Measurements from ENCODE around the gene GALNT17.

The GALNT17 gene

DNA sequence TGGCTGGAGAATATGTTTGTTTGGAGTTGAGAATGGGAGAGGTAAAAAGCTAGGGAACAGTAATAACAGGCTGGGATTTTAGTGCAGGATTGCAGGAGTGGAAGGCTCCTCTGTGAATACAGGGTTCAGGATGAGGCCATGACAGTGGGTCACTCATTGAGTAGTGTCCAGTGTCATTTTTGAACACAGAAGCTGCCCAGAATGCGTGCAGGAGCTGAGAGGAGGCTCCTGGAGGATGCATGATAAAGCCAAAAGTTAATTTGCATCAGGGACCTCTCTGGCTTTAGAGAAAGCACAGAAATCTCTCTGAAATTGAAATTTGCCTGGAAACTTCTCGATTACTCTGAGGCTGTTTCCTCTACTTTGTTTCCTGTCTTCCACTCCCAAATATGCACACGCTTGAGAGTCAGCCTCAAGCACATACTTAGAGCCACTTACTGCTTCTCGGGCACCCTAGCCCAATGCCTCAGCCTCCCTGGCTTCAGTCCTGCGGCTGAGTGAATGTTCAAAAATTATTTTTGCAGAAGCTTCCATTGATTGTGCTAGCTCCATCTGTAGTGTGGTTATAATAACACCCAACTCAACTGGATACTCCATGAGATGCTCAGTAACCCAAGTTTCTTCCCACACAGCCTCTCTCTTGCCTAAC lies 1.8 kb upstream of the GALNT17 start:
- TF ChIP-seq CTBP1 (IDR thresholded peaks at IDR 0.05; ENCODE audit: borderline replicate concordance) (no peak), LEF1 (IDR thresholded peaks at IDR 0.05; ENCODE audit: borderline replicate concordance) (no peak), BHLHE40 (IDR thresholded peaks at IDR 0.05; ENCODE audit: borderline replicate concordance) (no peak), ARNT (IDR thresholded peaks at IDR 0.05) (no peak), L3MBTL2 (conservative IDR thresholded peaks at IDR 0.05) (no peak)
- CTCF ChIA-PET, result no interaction called here
- DNase-seq (ENCODE audit: extremely low spot score), result no peak
- POLR2A ChIA-PET, result no interaction called here

DNA sequence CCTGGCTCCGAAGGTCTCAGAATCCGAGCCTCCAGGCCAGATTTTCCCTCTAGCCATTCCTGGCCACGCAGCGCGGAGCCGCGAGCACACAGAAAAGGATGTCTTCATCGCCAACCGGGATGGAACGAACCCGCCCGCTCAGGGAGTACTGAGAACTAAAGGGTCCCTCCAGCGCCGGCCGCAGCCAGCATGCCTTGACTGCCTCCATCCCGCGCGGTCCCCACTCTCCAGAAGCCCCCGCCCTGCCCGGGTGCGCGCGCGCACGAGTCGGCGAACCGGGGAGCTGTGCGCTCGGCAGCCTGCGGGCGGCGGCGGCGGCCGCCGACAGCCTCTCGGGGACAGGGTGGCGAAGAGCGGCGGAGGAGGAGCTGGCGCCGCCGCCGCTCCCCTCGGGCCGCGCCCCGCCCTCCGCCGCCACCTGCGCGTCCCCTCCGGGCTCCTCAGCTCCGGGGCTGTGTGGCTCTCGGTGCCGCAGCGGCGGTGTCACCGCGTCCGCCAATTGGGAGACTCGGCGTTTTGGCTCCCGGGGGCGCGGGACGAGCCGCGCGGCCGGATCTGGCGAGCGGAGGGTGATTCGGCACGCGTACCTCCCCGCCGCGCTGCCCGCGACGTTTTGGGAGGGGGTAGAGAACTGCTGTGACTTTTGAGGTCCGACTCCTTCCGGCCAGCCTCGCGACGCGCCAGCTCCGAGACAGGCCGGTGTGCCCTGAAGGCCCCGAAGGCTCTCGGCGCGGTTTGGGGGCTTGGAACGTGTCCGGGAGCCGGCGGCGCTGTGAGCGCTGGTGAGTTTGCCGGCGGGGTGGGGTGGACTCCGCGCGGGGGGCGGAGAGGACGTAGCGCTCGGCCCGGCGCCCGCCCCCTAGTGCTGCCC lies 453 bp upstream of the GALNT17 start:
- ChIA-PET POLR2A (no interaction called here), CTCF (no interaction called here)
- no peak for DNase-seq (ENCODE audit: extremely low spot score)
- TF ChIP-seq ARNT (IDR thresholded peaks at IDR 0.05) (no peak), L3MBTL2 (conservative IDR thresholded peaks at IDR 0.05) (no peak), LEF1 (IDR thresholded peaks at IDR 0.05; ENCODE audit: borderline replicate concordance) (no peak), FOXA1 (IDR thresholded peaks at IDR 0.05) (no peak), BHLHE40 (IDR thresholded peaks at IDR 0.05; ENCODE audit: borderline replicate concordance) (no peak)

DNA sequence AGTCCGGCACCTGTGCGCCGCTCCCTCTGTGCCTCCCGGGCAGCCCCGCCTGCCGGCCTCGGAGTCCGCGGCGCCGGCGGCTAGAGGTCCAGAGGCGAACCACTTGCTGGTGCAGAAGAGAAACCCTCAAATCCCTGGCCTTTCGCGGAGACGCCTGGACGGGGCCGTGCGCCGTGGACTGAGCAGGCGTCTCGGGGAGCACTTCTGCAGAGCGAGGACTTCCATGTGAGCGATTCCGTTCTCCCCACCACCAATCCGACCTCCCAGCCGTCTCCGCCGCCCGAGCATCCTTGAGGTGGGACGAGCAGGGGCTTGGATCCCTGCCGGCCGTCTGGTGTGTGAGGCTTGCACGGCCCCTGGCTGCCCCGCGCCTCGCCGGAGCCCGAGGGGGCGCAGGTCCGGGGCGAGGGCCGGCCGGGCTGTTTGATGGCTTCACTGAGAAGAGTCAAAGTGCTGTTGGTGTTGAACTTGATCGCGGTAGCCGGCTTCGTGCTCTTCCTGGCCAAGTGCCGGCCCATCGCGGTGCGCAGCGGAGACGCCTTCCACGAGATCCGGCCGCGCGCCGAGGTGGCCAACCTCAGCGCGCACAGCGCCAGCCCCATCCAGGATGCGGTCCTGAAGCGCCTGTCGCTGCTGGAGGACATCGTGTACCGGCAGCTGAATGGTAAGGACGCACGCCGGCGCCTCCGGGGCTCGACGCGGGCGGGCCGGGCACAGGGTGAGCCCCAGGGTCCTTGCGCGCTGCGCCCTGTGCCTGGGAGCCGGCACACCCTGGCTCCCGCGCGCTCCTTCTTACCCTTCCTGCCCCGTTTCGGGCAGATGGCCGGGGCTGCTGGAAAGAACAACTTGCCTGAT lies 660 bp downstream of the GALNT17 start:
- TF ChIP-seq ARNT (IDR thresholded peaks at IDR 0.05) (no peak), FOXK2 (IDR thresholded peaks at IDR 0.05) (no peak), CTBP1 (IDR thresholded peaks at IDR 0.05; ENCODE audit: borderline replicate concordance) (no peak), NFRKB (IDR thresholded peaks at IDR 0.05) (no peak), HDGF (IDR thresholded peaks at IDR 0.05; ENCODE audit: borderline replicate concordance) (no peak), ELF4 (IDR thresholded peaks at IDR 0.05) (no peak), L3MBTL2 (conservative IDR thresholded peaks at IDR 0.05) (no peak), BHLHE40 (IDR thresholded peaks at IDR 0.05; ENCODE audit: borderline replicate concordance) (no peak), SUZ12 (IDR thresholded peaks at IDR 0.05) (no peak), FOXM1 (IDR thresholded peaks at IDR 0.05; ENCODE audit: borderline replicate concordance) (no peak), TARDBP (IDR thresholded peaks at IDR 0.05) (no peak), FOXA1 (IDR thresholded peaks at IDR 0.05) (no peak), SP1 (IDR thresholded peaks at IDR 0.05) (no peak), ZNF384 (IDR thresholded peaks at IDR 0.05) (no peak)
- ChIA-PET CTCF (no interaction called here), POLR2A (no interaction called here)
- no peak for DNase-seq (ENCODE audit: extremely low spot score)

DNA sequence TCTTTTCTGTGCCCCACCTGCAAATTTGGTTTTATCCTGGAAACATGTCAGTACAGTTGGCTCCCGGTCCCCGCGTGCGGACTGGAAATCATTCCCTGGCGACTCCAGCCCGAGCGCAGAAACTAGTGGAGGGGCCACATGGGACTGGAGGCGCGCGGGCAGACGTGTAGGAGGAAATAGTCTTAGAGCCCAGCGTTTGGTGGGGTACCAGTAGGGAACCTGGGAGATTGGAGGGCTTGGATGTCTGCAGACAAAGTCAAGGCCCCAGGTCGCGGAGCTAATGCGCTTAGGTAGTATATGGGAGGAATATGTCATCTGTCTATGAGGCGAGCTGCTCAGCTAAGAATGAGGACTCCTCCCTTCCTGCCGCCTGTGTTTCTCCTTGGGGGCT lies 1.3 kb downstream of the GALNT17 start:
- ChIA-PET CTCF (no interaction called here), POLR2A (no interaction called here)
- no peak for DNase-seq (ENCODE audit: extremely low spot score)
- TF ChIP-seq CTBP1 (IDR thresholded peaks at IDR 0.05; ENCODE audit: borderline replicate concordance) (no peak), FOXM1 (IDR thresholded peaks at IDR 0.05; ENCODE audit: borderline replicate concordance) (no peak), BHLHE40 (IDR thresholded peaks at IDR 0.05; ENCODE audit: borderline replicate concordance) (no peak), HDGF (IDR thresholded peaks at IDR 0.05; ENCODE audit: borderline replicate concordance) (no peak), SP1 (IDR thresholded peaks at IDR 0.05) (no peak), ARNT (IDR thresholded peaks at IDR 0.05) (no peak), FOXK2 (IDR thresholded peaks at IDR 0.05) (no peak), SUZ12 (IDR thresholded peaks at IDR 0.05) (no peak)
- TF ChIP-seq, protein P1, sequence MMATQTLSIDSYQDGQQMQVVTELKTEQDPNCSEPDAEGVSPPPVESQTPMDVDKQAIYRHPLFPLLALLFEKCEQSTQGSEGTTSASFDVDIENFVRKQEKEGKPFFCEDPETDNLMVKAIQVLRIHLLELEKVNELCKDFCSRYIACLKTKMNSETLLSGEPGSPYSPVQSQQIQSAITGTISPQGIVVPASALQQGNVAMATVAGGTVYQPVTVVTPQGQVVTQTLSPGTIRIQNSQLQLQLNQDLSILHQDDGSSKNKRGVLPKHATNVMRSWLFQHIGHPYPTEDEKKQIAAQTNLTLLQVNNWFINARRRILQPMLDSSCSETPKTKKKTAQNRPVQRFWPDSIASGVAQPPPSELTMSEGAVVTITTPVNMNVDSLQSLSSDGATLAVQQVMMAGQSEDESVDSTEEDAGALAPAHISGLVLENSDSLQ (IDR thresholded peaks at IDR 0.05), result no peak

DNA sequence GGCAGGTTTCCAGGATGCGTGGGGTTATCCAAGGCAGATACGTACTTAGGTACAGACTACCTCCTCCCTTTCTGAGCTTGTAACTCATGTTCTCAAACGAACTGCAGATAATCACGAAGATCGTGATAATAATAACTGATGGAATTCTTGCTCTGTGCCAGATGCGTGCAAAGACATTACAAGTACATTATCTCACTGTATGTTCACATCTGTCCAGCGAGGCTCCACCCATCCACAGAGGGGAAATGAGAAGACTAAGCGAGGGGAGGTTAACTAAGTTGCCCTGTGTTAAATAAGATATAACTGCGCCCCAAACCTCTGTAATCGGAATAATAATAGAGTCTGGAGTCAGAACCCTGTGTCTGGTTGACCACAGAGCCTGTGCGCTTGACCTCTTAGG lies 1.9 kb downstream of the GALNT17 start:
- POLR2A ChIA-PET, result no interaction called here
- TF ChIP-seq FOXA1 (IDR thresholded peaks at IDR 0.05), result no peak
- TF ChIP-seq SUZ12 (IDR thresholded peaks at IDR 0.05), result no peak
- TF ChIP-seq LEF1 (IDR thresholded peaks at IDR 0.05; ENCODE audit: borderline replicate concordance), result no peak
- no peak for TF ChIP-seq CTBP1 (IDR thresholded peaks at IDR 0.05; ENCODE audit: borderline replicate concordance)
- no peak for TF ChIP-seq ZNF384 (IDR thresholded peaks at IDR 0.05)
- TF ChIP-seq ARNT (IDR thresholded peaks at IDR 0.05), result no peak
- no peak for TF ChIP-seq L3MBTL2 (conservative IDR thresholded peaks at IDR 0.05)
- no peak for TF ChIP-seq FOXM1 (IDR thresholded peaks at IDR 0.05; ENCODE audit: borderline replicate concordance)
- TF ChIP-seq, protein P1 (IDR thresholded peaks at IDR 0.05), result no peak
- TF ChIP-seq TARDBP (IDR thresholded peaks at IDR 0.05), result no peak
- TF ChIP-seq BHLHE40 (IDR thresholded peaks at IDR 0.05; ENCODE audit: borderline replicate concordance), result no peak
- CTCF ChIA-PET, result no interaction called here
- DNase-seq (ENCODE audit: extremely low spot score), result no peak

DNA sequence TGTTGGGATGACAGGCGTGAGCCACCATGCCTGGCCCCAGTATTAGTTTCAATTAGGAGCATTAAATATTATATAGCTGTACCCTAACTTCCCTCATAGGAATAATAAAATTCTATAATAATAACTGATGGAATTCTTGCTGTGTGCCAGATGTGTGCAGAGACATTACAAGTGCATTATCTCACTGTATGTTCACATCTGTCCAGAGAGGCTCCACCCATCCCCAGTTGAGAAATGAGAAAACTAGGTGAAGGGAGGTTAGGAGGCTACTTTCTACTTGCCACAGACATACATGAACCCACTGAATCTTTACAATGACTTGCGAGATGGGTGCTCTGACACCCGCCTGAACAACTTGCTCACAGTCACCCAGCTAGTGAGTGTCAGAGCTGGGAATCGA lies 3.2 kb downstream of the GALNT17 start:
- POLR2A ChIA-PET, result no interaction called here
- CTCF ChIA-PET, result no interaction called here
- DNase-seq (ENCODE audit: extremely low spot score), result no peak
- TF ChIP-seq, protein P1 (IDR thresholded peaks at IDR 0.05), result no peak
- TF ChIP-seq CTBP1 (IDR thresholded peaks at IDR 0.05; ENCODE audit: borderline replicate concordance) (no peak), L3MBTL2 (conservative IDR thresholded peaks at IDR 0.05) (no peak), ARNT (IDR thresholded peaks at IDR 0.05) (no peak), SP1 (IDR thresholded peaks at IDR 0.05) (no peak), HDGF (IDR thresholded peaks at IDR 0.05; ENCODE audit: borderline replicate concordance) (no peak), TARDBP (IDR thresholded peaks at IDR 0.05) (no peak)
